SW 1271 (cell line): ENCODE measurements around the gene UBE4B.

ENCODE experiments used
- DNase-seq, 2 experiments: peaks; one replicate each; lab custom pipeline; 2025; lab: John Stamatoyannopoulos, UW

The UBE4B gene

GRCh38 chr1:10042746-10043145 lies 10.0 kb downstream of the UBE4B start:
- no peak for DNase-seq

GRCh38 chr1:10045480-10046355 lies 13.0 kb downstream of the UBE4B start:
- DNase-seq = no peak

- no peak for DNase-seq
Measured at GRCh38 chr1:10046356-10047085, 13.8 kb downstream of the UBE4B start.

- no peak for DNase-seq
Measured at GRCh38 chr1:10048601-10049000, 15.8 kb downstream of the UBE4B start.

GRCh38 chr1:10050611-10051010 lies 17.9 kb downstream of the UBE4B start:
- DNase-seq = no peak

- DNase-seq = no peak
Measured at GRCh38 chr1:10051656-10052055, 18.9 kb downstream of the UBE4B start.

GRCh38 chr1:10052347-10052746 lies 19.6 kb downstream of the UBE4B start:
- no peak for DNase-seq

- DNase-seq = no peak
Measured at GRCh38 chr1:10054465-10054864, 21.7 kb downstream of the UBE4B start.

GRCh38 chr1:10056599-10056987 lies 23.8 kb downstream of the UBE4B start:
- DNase-seq = no peak

GRCh38 chr1:10057343-10057742 lies 24.6 kb downstream of the UBE4B start:
- DNase-seq = no peak

GRCh38 chr1:10057796-10058195 lies 25.0 kb downstream of the UBE4B start:
- no peak for DNase-seq

GRCh38 chr1:10059342-10059718 lies 26.6 kb downstream of the UBE4B start:
- no peak for DNase-seq

GRCh38 chr1:10060311-10061100 lies 27.7 kb downstream of the UBE4B start:
- DNase-seq = no peak

GRCh38 chr1:10061276-10061675 lies 28.5 kb downstream of the UBE4B start:
- DNase-seq = no peak

- no peak for DNase-seq
Measured at GRCh38 chr1:10063878-10064277, 31.1 kb downstream of the UBE4B start.

- no peak for DNase-seq
Measured at GRCh38 chr1:10064416-10065343, 31.9 kb downstream of the UBE4B start.

GRCh38 chr1:10065344-10065685 lies 32.6 kb downstream of the UBE4B start:
- DNase-seq = no peak

- DNase-seq = no peak
Measured at GRCh38 chr1:10065760-10066159, 33.0 kb downstream of the UBE4B start.

GRCh38 chr1:10068605-10069294 lies 36.0 kb downstream of the UBE4B start:
- no peak for DNase-seq

GRCh38 chr1:10070206-10070605 lies 37.4 kb downstream of the UBE4B start:
- no peak for DNase-seq

GRCh38 chr1:10071640-10072039 lies 38.9 kb downstream of the UBE4B start:
- no peak for DNase-seq
